Transverse colon (tissue), 4 donors: ENCODE measurements around the gene WNT11. TPM values are rescaled to one million over a fixed set of nuclear protein-coding genes. Genes with fewer than 3 reads are reported as not detected.
A peak's percentile ranks its signal among the peaks of the same experiment; 100 is the strongest.

Source experiments
- DNase-seq: peaks from one replicate; pipeline ENCODE4 v3.0.0-alpha.2; 2019
- H3K27ac ChIP-seq, 4 donors: fragments of 200-600 bp; sonication (generic); 2 replicates each; pipeline ENCODE4 v1.5.1; 2016 to 2018; ENCODE audit warnings: inconsistent platforms in 4 of 4
- H3K27me3 ChIP-seq: fragments of 200-600 bp; sonication (generic); 2 replicates; pipeline ENCODE4 v1.5.1; 2017; ENCODE audit warnings: inconsistent platforms
- H3K36me3 ChIP-seq, 4 donors: fragments of 200-600 bp; sonication (generic); 2 replicates each; pipeline ENCODE4 v1.5.1; 2017 to 2019; ENCODE audit warnings: inconsistent platforms in 4 of 4
- H3K4me1 ChIP-seq, 4 donors: fragments of 200-600 bp; sonication (generic); 2 replicates each; pipeline ENCODE4 v1.5.1; 2017 to 2020; ENCODE audit warnings: inconsistent platforms in 4 of 4
- H3K4me3 ChIP-seq, 4 donors: fragments of 200-600 bp; sonication (generic); 1 replicate in 1 of 4; 2 replicates in 3 of 4; pipeline versions ENCODE4 v1.5.1 to v1.6.1; 2017 to 2019; ENCODE audit warnings: inconsistent platforms in 4 of 4
- H3K9me3 ChIP-seq, 2 donors: fragments of 200-600 bp; sonication (generic); 2 replicates each; pipeline ENCODE4 v1.5.1; 2017 to 2019; ENCODE audit warnings: inconsistent platforms in 2 of 2
- CTCF ChIP-seq, 5 experiments: fragments of 200-600 bp in 3 of 5; fragments of 450-650 bp in 2 of 5; sonication (generic) in 3 of 5; IDR thresholded peaks; 1 replicate in 2 of 5; 2 replicates in 3 of 5; pipeline ENCODE4 v1.5.1; 2016 to 2017; ENCODE audit warnings: antibody characterized with exemption in 5 of 5, inconsistent platforms in 3 of 5, mild to moderate bottlenecking in 2 of 5, moderate library complexity in 1 of 5
- EP300 ChIP-seq: sonication (generic); formaldehyde crosslinking; IDR thresholded peaks from one replicate; pipeline ENCODE4 v1.6.1; 2017; ENCODE audit warnings: antibody characterized with exemption, low read depth
- POLR2A ChIP-seq: fragments of 450-650 bp; IDR thresholded peaks from one replicate; pipeline ENCODE4 v1.6.1; 2016; ENCODE audit warnings: antibody characterized with exemption, mild to moderate bottlenecking, moderate library complexity
- POLR2AphosphoS5 ChIP-seq, 3 donors: sonication (generic); formaldehyde crosslinking; IDR thresholded peaks; one replicate each; pipeline ENCODE4 v1.6.1; 2016; ENCODE audit warnings: antibody characterized with exemption in 3 of 3
- WGBS, 2 donors: methylation state at CpG; one replicate each; pipeline ENCODE4 v1.1.5; 2018; ENCODE audit warnings: low coverage in 1 of 2; 5-methylcytosine and 5-hydroxymethylcytosine counted together
- in situ Hi-C, 4 donors: fragments of 200-750 bp; cut with MboI; loops; one replicate each; pipeline versions ENCODE4 v1.15.0 to v1.15.1; 2017; ENCODE audit warnings: low sequenced_read_pairs in 3 of 4, low pct_ligation_motif_present in 1 of 4, low pct_unique_long_range_greater_than_20kb in 1 of 4
- intact Hi-C: fragments of 100-400 bp; cut with DNase I; formaldehyde crosslinking; loops from one replicate; pipeline ENCODE4 v1.15.1; 2023; ENCODE audit warnings: low total_unique reads
- total RNA-seq, 4 donors: library from RNA; depleted of rRNA; stranded (reverse); fragments of >200 nt; gene quantifications; one replicate each; pipeline ENCODE4 v1.1.0, GENCODE V29; 2016

Gene WNT11
- total RNA-seq, 4 donors from 2014 or later = 2.4 to 14.6 (median 9.9) TPM

- peak overlapping the region; percentile 46 to 84 (median 68) for H3K4me3 ChIP-seq
- in situ Hi-C loops = no loop called here
Measured at GRCh38 chr11:76235233-76236091, 29.2 kb upstream of the WNT11 start.

GRCh38 chr11:76234416-76235232, 28.3 kb upstream of the WNT11 start:
- 29% methylated on average over 38 of the region's 38 CpGs; no CpG with 5 or more reads in 1 of the 2 donors for WGBS, 2 donors
- Histone ChIP-seq H3K9me3 (no peaks in the 10 kb centered on the region), H3K27ac (peak overlapping the region; percentile 82 to 93 (median 85)), H3K36me3 (no peaks in the 10 kb centered on the region), H3K4me3 (peak overlapping the region; percentile 46 to 84 (median 68)), H3K4me1 (peaks cover 4 to 26% (median 12%) of the 10 kb centered on the region in 4 donors), H3K27me3 (no peaks in the 10 kb centered on the region)
- intact Hi-C loops = no loop called here
- peak in 1 of 3 donors; percentile 14 for TF ChIP-seq POLR2AphosphoS5 (IDR thresholded peaks at IDR 0.05)
- peak; percentile 8 for TF ChIP-seq POLR2A
- TF ChIP-seq EP300 = no peak
- TF ChIP-seq CTCF (IDR thresholded peaks at IDR 0.05) = peak in 2 of 5 experiments; percentile 9 to 20
- peak; percentile 55 for DNase-seq
- in situ Hi-C loops = no loop called here

More at GRCh38 chr11:76235233-76236091, 29.2 kb upstream of the WNT11 start:
- 0% methylated on average over 42 to 65 of the region's 65 CpGs for WGBS, 2 donors
- peak; percentile 91 for DNase-seq
- peaks cover 4 to 26% (median 12%) of the 10 kb centered on the region in 4 donors for H3K4me1 ChIP-seq
- TF ChIP-seq POLR2AphosphoS5 (IDR thresholded peaks at IDR 0.05) (peak; percentile 26 to 69 (median 55)), CTCF (IDR thresholded peaks at IDR 0.05) (peak in 1 of 5 experiments; percentile 23), POLR2A (peak; percentile 39), EP300 (no peak)
- H3K9me3 ChIP-seq = no peaks in the 10 kb centered on the region
- H3K36me3 ChIP-seq = no peaks in the 10 kb centered on the region
- H3K27me3 ChIP-seq = no peaks in the 10 kb centered on the region
- peak overlapping the region; percentile 82 to 93 (median 85) for H3K27ac ChIP-seq
- intact Hi-C loops = no loop called here

- in situ Hi-C loops = no loop called here
- H3K4me3 ChIP-seq = peak overlapping the region in 1 of 4 donors; percentile 84
- DNase-seq = peak; percentile 18
Measured at GRCh38 chr11:76234021-76234415, 27.7 kb upstream of the WNT11 start.

More at GRCh38 chr11:76234021-76234415, 27.7 kb upstream of the WNT11 start:
- Histone ChIP-seq H3K4me1 (peaks cover 4 to 26% (median 12%) of the 10 kb centered on the region in 4 donors), H3K36me3 (no peaks in the 10 kb centered on the region), H3K9me3 (no peaks in the 10 kb centered on the region), H3K27ac (peak overlapping the region; percentile 82 to 93 (median 85)), H3K27me3 (no peaks in the 10 kb centered on the region)
- WGBS, 2 donors = 72% methylated on average over 8 of the region's 8 CpGs; no CpG with 5 or more reads in 1 of the 2 donors
- intact Hi-C loops = no loop called here
- TF ChIP-seq CTCF (IDR thresholded peaks at IDR 0.05) (no peak), EP300 (no peak), POLR2AphosphoS5 (IDR thresholded peaks at IDR 0.05) (no peak), POLR2A (no peak)
